GM19397 (cell line): ENCODE data around the gene ZNF408.
"Not testable (repeated sequence)": the region's sequence is repeated elsewhere in the genome, so short reads cannot be mapped to it uniquely, and the experiment has no call there.

Source experiments
- ATAC-seq: cut with Tn5 transposase; IDR thresholded peaks from one replicate; pipeline ENCODE4 v1.9.1; 2021; ENCODE audit warnings: mild to moderate bottlenecking, moderate library complexity; ENCODE audit not compliant: unreplicated experiment

The ZNF408 gene

GRCh38 chr11:46700241-46701077 lies at the start of gene ZNF408, which contains the start of gene ARHGAP1:
ZNF408 (plus strand) TSS chr11:46701031; CDS start chr11:46701048, 17 bp downstream.
ARHGAP1 (minus strand) TSS chr11:46700619; CDS start chr11:46696107, 4,512 bp downstream.
- ATAC-seq = peak; percentile 92

GRCh38 chr11:46655631-46656030 lies 45.2 kb upstream of the ZNF408 start:
- no peak for ATAC-seq

- no peak for ATAC-seq
Observed at GRCh38 chr11:46657186-46657585, 43.6 kb upstream of the ZNF408 start.

- no peak for ATAC-seq
Observed at GRCh38 chr11:46658259-46658658, 42.6 kb upstream of the ZNF408 start.

GRCh38 chr11:46659908-46660307 lies 40.9 kb upstream of the ZNF408 start:
- ATAC-seq = no peak

- no peak for ATAC-seq
Observed at GRCh38 chr11:46661836-46662235, 39.0 kb upstream of the ZNF408 start.

GRCh38 chr11:46662366-46662765 lies 38.5 kb upstream of the ZNF408 start:
- ATAC-seq = no peak

GRCh38 chr11:46663277-46663940 lies 37.4 kb upstream of the ZNF408 start:
- ATAC-seq = no peak

- no peak for ATAC-seq
Observed at GRCh38 chr11:46664612-46665011, 36.2 kb upstream of the ZNF408 start.

GRCh38 chr11:46665356-46665755 lies 35.5 kb upstream of the ZNF408 start:
- ATAC-seq = no peak

- ATAC-seq = no peak
Observed at GRCh38 chr11:46666516-46666915, 34.3 kb upstream of the ZNF408 start.

- ATAC-seq = no peak
Observed at GRCh38 chr11:46667043-46667481, 33.8 kb upstream of the ZNF408 start.

GRCh38 chr11:46668480-46669085 lies 32.2 kb upstream of the ZNF408 start:
- no peak for ATAC-seq

- ATAC-seq = no peak
Observed at GRCh38 chr11:46669711-46670139, 31.1 kb upstream of the ZNF408 start.

- not testable (repeated sequence) for ATAC-seq
Observed at GRCh38 chr11:46670521-46670920, 30.3 kb upstream of the ZNF408 start.

- no peak for ATAC-seq
Observed at GRCh38 chr11:46671958-46672315, 28.9 kb upstream of the ZNF408 start.

GRCh38 chr11:46672381-46672839 lies 28.4 kb upstream of the ZNF408 start:
- no peak for ATAC-seq

GRCh38 chr11:46673713-46674462 lies 26.9 kb upstream of the ZNF408 start:
- ATAC-seq = no peak

GRCh38 chr11:46674463-46675287 lies 26.2 kb upstream of the ZNF408 start:
- ATAC-seq = no peak

GRCh38 chr11:46675288-46675851 lies 25.5 kb upstream of the ZNF408 start:
- no peak for ATAC-seq
